HG03196 (cell line): Measurements from ENCODE around the gene SEMA4A.
"Not testable (repeated sequence)": the region's sequence is repeated elsewhere in the genome, so short reads cannot be mapped to it uniquely, and the experiment has no call there.

Experiments
- ATAC-seq: cut with Tn5 transposase; IDR thresholded peaks from one replicate; pipeline ENCODE4 v1.9.1; 2021; ENCODE audit not compliant: unreplicated experiment

Gene SEMA4A

GRCh38 chr1:156157506-156157905, 4.1 kb downstream of the SEMA4A start:
- ATAC-seq = no peak

- ATAC-seq = no peak
Observed at GRCh38 chr1:156157966-156158365, 4.6 kb downstream of the SEMA4A start.

GRCh38 chr1:156160000-156160742, 6.8 kb downstream of the SEMA4A start:
- no peak for ATAC-seq

GRCh38 chr1:156160743-156161171, 7.4 kb downstream of the SEMA4A start:
- ATAC-seq = no peak

- no peak for ATAC-seq
Observed at GRCh38 chr1:156162430-156163037, 9.1 kb downstream of the SEMA4A start.

- ATAC-seq = no peak
Observed at GRCh38 chr1:156163712-156164111, 10.3 kb downstream of the SEMA4A start.

- ATAC-seq = no peak
Observed at GRCh38 chr1:156164125-156164831, 10.9 kb downstream of the SEMA4A start.

- no peak for ATAC-seq
Observed at GRCh38 chr1:156165083-156165482, 11.7 kb downstream of the SEMA4A start.

GRCh38 chr1:156167536-156167935, 14.2 kb downstream of the SEMA4A start:
- ATAC-seq = no peak

GRCh38 chr1:156172696-156173470, 19.5 kb downstream of the SEMA4A start:
- no peak for ATAC-seq

- no peak for ATAC-seq
Observed at GRCh38 chr1:156176610-156177210, 23.3 kb downstream of the SEMA4A start.

GRCh38 chr1:156177919-156178654, 24.7 kb downstream of the SEMA4A start:
- ATAC-seq = no peak

- no peak for ATAC-seq
Observed at GRCh38 chr1:156180471-156180870, 27.1 kb downstream of the SEMA4A start.

- not testable (repeated sequence) for ATAC-seq
Observed at GRCh38 chr1:156181391-156181924, 28.1 kb downstream of the SEMA4A start.

GRCh38 chr1:156182010-156182779, 28.8 kb downstream of the SEMA4A start:
- ATAC-seq = not testable (repeated sequence)

- ATAC-seq = not testable (repeated sequence)
Observed at GRCh38 chr1:156186347-156187177, 33.2 kb downstream of the SEMA4A start.

- ATAC-seq = not testable (repeated sequence)
Observed at GRCh38 chr1:156190265-156190664, 36.9 kb downstream of the SEMA4A start.

GRCh38 chr1:156191292-156191964, 38.0 kb downstream of the SEMA4A start:
- no peak for ATAC-seq
